DMS 273 (cell line): ENCODE data around the gene PCDHGA6.
"Not testable (repeated sequence)": the region's sequence is repeated elsewhere in the genome, so short reads cannot be mapped to it uniquely, and the experiment has no call there.

ENCODE experiments used
- DNase-seq: peaks from one replicate; lab custom pipeline; 2025; ENCODE audit not compliant: unreplicated experiment; lab: John Stamatoyannopoulos, UW

The PCDHGA6 gene

GRCh38 chr5:141359790-141360426 is 13.8 kb upstream of the PCDHGA6 start, which contains the start of gene PCDHGB2:
Gene PCDHGB2 (plus strand): TSS chr5:141359994. CDS start chr5:141360136, 142 bp downstream.
- peak; percentile 11 for DNase-seq

GRCh38 chr5:141360685-141361084 is 13.0 kb upstream of the PCDHGA6 start:
- DNase-seq = no peak

- no peak for DNase-seq
Measured at GRCh38 chr5:141362719-141363118, 11.0 kb upstream of the PCDHGA6 start.

GRCh38 chr5:141363952-141364660 is 9.6 kb upstream of the PCDHGA6 start, which contains the start of gene PCDHGA5:
Gene PCDHGA5 (plus strand): TSS chr5:141364162. CDS start chr5:141364331, 169 bp downstream.
- no peak for DNase-seq

DNA sequence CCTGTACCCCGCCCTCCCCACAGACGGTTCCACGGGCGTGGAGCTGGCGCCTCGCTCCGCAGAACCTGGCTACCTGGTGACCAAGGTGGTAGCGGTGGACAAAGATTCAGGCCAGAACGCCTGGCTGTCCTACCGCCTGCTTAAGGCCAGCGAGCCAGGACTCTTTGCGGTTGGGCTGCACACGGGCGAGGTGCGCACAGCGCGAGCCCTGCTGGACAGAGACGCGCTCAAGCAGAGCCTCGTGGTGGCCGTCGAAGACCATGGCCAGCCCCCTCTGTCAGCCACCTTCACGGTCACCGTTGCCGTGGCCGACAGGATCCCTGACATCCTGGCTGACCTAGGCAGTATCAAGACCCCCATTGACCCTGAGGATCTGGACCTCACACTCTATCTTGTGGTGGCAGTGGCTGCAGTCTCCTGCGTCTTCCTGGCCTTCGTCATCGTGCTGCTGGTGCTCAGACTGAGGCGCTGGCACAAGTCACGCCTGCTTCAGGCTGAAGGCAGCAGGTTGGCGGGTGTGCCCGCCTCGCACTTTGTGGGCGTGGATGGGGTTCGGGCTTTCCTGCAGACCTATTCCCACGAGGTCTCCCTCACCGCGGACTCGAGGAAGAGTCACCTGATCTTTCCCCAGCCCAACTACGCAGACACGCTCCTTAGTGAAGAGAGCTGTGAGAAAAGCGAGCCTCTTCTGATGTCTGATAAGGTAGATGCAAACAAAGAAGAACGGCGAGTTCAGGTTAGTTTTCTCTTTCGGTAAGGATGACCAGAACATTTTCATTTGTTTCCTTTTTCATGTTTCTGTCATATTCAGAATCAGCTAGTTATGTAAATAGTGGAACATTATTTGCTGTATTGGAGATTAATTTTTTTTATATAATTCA is 7.4 kb upstream of the PCDHGA6 start:
- DNase-seq = no peak

- DNase-seq = no peak
Measured at GRCh38 chr5:141369994-141370848, 3.5 kb upstream of the PCDHGA6 start, which contains the start of gene PCDHGB3. Gene PCDHGB3 (plus strand): TSS chr5:141370242. CDS start chr5:141370395, 153 bp downstream.

DNA sequence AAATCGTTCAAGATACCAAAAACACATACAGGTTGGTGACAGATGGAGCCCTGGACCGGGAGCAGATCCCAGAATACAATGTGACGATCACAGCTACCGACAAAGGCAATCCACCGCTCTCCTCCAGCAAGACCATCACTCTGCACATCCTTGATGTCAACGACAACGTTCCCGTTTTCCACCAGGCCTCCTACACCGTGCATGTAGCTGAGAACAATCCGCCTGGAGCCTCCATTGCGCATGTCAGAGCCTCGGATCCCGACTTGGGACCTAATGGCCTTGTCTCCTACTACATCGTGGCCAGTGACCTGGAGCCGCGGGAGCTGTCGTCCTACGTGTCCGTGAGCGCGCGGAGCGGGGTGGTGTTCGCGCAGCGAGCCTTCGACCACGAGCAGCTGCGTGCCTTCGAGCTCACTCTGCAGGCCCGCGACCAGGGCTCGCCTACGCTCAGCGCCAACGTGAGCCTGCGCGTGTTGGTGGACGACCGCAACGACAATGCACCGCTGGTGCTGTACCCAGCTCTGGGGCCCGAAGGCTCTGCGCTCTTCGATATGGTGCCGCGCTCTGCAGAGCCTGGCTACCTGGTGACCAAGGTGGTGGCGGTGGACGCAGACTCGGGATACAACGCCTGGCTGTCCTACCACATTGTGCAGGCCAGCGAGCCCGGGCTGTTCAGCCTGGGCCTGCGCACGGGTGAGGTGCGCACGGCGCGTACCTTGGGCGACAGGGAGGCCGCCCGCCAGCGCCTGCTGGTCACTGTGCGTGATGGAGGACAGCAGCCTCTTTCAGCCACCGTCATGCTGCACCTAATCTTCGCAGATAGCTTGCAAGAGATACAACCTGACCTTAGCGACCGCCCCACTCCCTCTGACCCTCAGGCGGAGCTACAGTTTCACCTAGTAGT is 1.9 kb upstream of the PCDHGA6 start:
- no peak for DNase-seq

DNA sequence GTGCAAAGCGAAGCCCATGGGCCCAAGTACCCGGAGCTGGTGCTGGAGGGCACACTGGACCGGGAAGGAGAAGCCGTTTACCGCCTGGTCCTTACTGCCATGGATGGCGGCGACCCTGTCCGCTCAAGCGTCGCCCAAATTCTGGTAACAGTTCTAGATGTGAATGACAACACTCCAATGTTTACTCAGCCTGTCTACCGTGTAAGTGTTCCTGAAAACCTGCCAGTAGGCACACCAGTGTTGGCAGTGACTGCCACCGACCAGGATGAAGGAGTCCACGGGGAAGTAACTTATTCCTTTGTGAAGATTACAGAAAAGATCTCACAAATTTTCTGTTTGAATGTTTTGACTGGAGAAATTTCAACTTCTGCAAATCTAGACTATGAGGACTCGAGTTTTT is 936 bp downstream of the PCDHGA6 start:
- no peak for DNase-seq

GRCh38 chr5:141375444-141376155 is 1.9 kb downstream of the PCDHGA6 start:
- DNase-seq = not testable (repeated sequence)

GRCh38 chr5:141382469-141383294 is 9.0 kb downstream of the PCDHGA6 start, which contains the start of gene PCDHGA7:
Gene PCDHGA7 (plus strand): TSS chr5:141382742. CDS start chr5:141382900, 158 bp downstream.
- no peak for DNase-seq

DNA sequence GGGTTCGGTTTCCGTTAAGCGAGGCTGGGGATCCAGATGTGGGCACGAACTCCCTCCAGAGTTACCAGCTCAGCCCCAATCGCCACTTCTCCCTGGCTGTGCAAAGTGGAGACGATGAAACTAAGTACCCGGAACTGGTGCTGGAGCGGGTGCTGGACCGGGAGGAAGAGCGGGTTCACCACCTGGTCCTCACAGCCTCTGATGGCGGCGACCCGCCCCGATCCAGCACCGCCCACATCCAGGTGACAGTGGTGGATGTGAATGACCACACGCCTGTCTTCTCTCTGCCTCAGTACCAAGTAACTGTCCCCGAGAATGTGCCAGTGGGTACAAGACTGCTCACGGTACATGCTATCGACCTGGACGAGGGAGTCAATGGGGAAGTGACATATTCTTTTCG is 9.7 kb downstream of the PCDHGA6 start:
- no peak for DNase-seq

DNA sequence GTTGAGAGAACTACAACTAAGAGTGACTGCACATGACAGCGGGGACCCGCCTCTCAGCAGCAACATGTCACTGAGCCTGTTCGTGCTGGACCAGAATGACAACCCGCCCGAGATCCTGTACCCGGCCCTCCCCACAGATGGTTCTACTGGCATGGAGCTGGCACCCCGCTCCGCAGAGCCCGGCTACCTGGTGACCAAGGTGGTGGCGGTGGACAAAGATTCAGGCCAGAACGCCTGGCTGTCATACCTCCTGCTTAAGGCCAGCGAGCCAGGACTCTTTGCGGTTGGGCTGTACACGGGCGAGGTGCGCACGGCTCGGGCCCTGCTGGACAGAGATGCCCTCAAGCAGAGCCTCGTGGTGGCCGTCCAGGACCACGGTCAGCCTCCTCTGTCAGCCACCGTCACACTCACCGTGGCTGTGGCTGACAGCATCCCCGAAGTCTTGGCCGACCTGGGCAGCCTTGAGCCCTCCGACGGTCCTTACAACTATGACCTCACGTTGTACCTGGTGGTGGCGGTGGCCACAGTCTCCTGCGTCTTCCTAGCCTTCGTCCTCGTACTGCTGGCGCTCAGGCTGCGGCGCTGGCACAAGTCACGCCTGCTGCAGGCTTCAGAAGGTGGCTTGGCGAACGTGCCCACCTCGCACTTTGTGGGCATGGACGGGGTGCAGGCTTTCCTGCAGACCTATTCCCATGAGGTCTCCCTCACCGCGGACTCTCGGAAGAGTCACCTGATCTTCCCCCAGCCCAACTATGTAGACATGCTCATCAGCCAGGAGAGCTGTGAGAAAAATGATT is 11.0 kb downstream of the PCDHGA6 start:
- DNase-seq = no peak

DNA sequence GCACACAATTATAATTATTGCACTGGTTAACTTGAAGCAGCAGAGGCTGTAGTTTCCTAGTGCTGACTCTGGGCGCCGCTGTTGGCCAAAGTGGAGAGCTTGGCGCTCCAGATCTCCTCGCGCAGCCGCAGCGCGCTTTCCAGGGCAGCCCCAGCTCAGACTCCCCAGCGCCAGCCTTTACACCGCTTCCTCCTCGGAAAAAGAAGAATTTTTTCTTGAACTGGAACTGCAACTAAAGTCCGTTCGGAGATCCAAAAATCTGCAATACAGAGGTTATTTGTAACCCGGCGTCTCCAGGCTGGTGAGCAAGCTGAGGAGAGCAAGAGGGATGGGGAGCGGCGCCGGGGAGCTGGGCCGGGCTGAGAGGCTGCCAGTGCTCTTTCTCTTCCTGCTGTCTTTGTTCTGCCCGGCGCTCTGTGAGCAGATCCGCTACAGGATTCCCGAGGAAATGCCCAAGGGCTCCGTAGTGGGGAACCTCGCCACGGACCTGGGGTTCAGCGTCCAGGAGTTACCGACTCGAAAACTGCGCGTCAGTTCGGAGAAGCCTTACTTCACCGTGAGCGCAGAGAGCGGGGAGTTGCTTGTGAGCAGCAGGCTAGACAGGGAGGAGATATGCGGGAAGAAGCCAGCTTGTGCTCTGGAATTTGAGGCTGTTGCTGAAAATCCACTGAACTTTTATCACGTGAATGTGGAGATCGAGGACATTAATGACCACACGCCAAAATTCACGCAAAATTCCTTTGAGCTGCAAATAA is 14.0 kb downstream of the PCDHGA6 start, which contains the start of gene PCDHGB4:
Gene PCDHGB4 (plus strand): TSS at position 142 of the 755 bp plus-strand sequence. CDS start 187 bp downstream, at position 329.
- DNase-seq = not testable (repeated sequence)

GRCh38 chr5:141388661-141389060 is 15.0 kb downstream of the PCDHGA6 start:
- no peak for DNase-seq

GRCh38 chr5:141389153-141390042 is 15.7 kb downstream of the PCDHGA6 start:
- DNase-seq = no peak
